GOT3 (cell line): Measurements from ENCODE around the gene FAM47E.

Experiments
- DNase-seq: peaks from one replicate; lab custom pipeline; 2025; ENCODE audit warnings: mixed read lengths; lab: John Stamatoyannopoulos, UW

The FAM47E gene, protein sequence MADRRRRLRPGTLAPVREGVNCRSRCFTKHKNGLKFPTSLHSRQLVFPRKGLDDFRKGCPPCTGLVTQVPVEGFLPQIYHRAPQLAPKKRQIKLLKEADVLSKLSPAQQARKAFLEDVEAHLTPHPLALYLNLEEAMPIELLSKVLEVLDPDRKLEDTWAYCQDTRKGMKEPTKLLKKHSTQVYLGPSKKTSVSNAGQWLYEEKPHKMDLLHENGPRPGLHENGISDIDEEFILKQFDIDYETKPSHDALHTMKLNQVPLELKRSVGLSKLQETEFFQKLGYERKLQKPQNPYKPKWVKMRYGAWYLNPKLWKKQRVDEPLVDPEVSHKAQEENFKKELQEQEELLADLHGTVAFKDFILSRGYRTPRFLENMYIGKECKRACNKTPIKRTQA

DNA sequence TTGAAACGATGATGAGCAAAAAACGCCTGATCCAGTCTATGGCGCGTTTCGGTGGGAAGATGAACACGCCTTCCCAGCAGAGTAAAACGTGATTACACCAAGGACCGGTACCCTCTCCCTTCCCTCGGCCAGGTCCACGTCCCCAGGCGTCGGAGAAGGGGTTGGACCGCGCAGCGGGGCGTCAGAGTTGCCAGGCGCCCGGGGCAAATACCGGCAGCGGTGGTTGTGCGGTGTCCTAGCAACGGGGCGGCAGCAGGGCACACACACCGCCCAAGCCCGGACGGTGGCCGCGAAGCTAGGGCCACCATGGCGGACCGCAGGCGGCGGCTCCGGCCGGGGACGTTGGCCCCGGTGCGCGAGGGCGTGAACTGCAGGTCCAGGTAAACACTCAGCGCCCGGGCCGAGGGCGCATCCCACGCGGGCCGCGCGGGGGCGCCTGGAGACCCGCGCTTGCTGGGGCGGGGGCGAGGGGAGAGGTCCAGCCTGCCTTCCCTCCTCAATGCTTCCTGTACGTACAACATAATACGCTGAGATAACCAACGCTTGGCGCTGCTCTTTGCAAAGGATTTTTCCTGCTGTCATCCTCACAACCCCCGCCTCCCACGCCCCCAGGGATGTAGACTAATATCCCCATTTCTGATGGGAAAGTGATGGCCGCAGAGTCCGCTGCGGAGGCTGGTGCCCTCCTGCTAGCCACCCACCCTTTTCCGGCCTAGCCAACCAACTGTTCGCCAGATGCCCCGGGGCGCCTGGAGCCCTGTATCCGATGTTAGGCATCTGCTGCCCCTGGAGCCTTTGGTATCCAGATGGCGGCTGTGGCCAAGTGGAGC, at the start of gene FAM47E:
Gene FAM47E, plus strand, starts transcription at position 281 of the 830 bp plus-strand sequence. Its CDS starts 26 bp downstream, at position 307.
- no peak for DNase-seq

DNA sequence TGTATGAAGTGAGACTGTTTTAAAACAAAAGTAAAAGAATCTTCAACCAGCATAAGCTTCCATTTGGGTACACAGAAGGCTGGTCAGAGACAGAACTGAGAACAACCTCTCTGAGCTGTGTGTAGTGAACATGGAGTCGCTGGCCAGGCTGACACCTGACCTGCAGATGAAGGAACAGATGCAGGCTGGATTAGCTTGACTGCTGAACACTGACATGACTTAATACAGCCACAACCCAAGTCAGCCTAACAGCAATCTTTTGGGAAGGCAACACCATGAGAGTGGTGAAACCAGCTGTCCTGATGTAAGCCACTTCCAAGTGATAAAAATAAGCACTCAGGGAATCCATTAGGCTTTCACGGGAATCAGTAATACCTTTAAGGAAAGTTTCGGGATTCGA, 48.0 kb upstream of the FAM47E start:
- no peak for DNase-seq

DNA sequence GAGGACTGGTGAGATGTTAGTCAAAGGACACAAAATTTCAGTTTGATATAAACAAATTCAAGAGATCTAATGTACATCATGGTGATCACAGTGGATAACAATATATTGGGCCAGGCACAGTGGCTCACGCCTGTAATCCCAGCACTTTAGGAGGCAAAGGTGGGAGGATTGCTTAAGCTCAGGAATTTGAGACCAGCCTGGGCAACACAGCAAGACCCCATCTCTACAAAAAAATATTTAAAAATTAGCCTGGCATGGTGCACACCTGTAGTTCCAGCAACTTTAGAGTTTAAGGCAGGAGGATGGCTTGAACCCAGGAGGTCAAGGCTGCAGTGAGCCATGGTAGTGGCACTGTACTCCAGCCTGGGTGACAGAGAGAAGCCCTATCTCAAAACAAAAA, 46.6 kb upstream of the FAM47E start:
- no peak for DNase-seq

DNA sequence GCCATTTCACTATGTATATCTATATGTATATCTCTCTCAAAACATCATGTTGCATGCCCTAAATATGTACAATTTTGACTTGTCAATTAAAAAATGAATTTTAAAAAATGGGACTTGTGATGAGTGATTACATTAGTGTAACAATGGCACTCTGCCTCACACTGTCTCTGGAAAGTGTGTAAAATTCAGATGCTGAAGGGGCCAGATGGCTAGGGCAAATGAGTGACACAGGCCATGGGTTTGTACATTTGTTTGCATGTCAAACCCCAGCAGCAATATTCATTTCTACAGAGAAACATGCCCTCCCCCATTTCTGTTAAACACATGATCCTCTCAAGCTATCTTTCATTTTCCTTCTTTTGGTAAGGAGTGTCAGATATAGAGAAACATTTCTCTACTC, 46.0 kb upstream of the FAM47E start:
- no peak for DNase-seq

DNA sequence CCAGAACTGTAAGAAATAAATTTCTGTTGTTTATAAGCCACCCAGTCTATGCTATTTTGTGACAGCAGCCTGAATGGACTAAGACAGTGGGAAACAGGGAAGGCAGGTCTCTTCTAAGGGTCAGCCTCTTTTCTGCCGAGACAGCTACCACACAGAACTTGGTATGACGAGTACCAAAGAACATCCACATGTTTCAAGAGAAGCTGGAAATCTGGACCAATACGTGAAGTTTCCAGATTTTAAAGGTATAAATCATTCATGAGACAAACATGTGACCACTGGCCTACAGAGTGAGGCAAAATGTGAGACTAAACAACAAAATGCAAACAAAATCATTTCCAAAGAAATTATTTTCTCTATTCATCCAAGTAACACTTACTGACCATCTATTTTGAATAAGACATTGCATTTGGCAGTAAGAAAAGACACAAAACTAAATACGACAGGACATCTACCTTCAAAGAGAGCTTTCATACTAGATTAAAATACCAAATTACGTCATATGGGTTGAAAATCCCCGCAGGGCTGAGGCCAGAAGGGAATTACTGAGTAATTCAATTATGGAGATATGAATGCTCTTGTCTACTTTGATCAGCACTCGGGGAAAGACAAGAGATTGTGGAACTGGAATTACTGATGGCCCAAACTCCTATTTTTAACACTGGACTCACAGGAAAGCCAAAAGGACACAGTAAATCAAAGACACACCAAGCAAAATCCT, 45.1 kb upstream of the FAM47E start:
- DNase-seq, result no peak

DNA sequence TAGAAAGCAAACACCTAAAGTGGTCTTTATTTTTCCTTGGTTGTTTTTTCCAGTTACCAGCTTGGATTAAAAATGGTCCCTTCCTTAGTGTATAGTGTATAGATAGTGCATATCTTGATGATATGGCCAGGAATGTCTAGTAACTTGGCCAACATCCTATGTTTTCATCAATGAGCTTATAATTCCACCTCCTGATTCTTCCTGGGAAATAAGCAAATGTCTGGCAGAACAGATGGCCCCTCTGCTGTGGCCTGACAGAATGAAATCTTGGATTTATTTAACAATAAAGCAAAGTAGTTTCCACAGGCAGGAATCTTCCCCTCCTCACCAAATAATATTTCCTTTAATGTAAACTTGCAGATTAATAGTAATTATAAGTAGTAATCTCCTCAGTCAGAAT, 44.0 kb upstream of the FAM47E start:
- DNase-seq, result no peak

DNA sequence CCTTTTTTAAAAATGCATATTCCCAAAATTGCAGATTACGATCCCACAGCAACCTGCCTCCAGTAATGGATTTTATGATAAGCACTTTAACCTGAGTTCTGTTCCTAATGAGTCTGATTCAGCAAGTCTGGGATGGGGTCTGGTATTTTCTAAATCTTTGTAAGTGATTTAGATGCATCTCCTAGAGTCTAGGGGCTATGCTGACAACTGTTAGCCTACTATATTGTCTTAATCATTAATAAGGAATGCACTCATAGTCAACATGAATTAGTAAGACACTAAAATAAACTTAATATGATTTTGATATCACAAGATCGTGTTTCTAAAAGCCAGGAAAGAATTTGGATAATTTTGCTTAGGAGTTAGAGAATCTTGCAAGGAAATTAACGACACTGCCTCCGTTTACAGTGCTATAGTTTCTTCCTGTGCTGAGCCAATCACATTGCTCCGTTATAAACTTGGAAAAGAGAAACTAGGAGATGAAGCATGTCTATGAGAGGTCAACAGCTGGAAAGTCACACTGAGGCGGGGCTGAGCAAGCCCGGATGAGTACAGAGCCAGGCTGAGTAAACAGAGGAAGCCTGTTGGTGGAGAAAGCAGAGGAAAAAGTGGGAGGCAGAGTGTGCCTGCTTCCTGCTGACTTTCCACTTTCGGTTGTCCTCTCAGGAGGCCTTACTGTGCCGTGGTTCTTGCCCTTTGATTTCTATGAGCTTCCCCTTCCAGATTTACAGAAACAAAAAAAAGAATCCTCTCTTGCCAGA, 43.3 kb upstream of the FAM47E start:
- no peak for DNase-seq

DNA sequence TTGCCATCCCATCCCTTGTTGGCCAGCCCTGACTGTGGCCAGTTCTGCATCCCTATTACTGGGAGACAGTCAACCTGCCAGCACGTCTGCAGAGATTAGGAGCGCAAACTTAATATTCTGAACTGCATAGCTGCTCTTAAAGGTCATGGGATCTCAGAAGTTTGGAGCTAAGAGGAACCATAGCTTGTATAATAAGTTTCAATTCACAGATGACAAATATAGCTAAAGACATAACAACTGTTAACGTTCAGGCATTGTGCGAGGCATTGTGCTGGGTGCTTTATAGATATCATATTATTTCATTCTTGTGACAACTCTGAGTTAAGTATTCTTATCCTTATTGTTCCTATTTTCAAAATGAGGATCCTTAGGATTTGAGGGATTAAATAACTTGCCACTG, 41.6 kb upstream of the FAM47E start:
- no peak for DNase-seq

DNA sequence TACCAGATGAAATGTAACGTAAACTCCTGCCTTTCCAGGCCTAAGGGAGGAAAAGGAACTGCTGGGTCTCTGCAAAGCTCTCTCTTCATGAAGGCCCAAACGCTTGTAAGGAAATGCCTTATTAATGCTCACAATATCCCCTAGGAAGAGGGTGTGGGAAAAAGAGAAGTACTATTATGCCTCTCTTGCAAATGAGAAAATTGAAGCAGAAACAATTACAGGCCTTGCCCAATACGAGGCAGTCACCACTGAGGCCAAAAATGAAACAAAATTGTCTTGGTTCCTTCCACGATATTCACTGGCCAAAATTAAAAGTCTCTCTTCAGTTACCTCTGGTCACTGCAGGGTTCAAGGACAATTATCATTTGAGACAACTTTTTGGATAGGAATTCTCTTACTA, 41.1 kb upstream of the FAM47E start:
- no peak for DNase-seq

DNA sequence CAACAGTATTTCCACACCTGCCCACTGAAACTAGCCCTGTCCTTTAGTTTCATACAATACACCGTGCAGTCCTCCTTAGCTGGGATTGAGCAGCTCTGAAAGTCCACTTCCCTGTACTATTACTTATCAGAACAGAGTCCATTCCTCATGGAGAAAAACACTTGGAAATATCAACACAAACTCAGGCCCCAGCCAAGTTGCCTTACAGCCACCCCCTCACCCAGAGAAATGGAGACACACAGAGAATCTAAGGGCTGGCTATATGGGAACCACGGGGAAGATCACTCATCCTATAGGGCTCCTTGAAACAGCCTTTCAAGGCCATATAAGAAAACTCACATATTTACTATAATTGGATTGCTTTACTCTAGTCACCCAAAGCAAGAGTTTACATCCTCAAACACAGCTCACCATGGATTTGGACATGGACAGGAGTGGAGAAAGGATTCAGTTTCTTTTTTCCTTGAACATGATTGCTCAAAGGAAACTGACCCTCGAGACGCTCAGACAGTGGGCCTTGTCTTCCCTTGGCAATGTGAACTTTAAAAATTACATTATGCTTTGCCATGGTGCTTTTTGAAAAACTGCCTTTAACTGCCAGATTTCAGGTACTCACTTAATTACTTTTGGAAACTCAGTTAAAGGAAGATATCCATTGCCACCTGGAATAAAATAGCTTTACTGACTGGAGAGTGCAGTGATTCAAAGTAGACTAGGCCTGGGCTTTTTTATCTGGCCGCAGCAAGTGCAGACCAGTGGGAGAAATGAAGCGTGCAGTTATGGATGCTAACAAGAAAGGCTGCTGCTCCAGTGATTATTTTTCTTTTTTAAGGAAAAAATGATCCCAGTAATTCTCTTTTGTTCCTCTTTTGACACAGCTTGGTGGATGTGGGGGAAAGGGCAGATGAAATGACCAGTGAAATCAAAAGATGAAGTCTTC, 39.5 kb upstream of the FAM47E start:
- no peak for DNase-seq

DNA sequence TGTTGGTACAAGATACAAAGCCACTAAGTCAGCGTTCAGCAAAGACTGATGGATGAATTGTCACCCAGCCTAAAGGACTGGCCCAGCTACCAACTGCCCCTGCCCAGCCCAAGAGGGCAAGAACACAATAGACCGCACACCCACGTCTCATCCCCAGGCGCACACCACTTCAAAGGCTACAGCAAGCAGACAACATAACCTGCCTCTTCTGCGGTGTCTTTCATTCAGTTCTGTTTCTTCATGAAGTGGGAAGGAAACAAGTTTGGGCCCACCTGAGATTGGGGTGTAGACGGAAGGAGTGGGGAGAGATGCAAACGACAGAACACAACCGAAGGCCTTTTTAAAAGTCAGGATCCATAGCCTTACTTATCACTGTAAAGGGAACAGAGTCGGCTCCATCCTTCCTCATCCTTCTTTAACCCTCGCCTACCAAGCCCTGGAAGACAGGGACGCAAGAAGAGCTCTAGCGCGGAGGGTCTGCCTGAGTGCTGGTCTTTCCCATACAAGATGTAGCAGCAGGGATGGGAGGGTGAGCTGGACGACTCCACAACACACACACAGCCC, 38.6 kb upstream of the FAM47E start:
- DNase-seq, result peak; percentile 5

DNA sequence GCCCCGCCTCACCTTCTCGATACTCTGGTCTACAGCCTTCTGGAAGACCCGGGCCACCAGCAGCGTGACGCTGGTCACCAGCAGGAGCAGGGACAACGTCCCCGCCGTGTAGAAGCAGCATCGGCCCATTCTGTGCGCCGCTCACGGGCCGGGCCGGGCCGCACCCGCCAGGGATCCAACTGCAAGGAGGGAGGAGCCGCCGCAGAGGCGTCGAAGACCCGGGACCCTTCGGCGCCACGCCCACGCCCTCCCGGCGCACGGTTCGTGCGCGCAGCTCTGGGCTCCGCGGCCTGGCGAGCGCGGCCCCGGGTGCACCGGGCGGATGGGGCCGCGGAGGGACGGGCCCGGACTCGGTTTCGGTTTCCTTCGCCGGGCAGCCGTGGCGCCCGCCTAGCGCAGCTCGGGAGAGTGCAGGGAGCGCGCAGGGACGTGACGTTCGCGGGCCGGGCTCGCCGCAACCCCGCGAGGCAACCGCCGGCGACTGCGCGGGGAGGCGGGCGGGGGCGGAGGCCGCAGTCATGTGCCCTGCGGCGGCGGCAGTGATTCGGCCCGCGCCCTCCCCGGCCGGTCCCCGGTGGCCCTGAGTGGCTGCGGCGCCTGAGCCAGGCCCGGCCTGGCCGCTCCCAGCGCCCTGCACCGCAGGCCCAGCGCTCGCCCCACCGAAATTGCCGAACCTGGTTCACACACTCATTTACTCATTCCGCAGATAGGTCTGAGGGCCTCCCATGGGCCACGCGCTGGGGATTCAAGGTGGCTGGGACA, 37.9 kb upstream of the FAM47E start, which contains the start of gene SCARB2:
Gene SCARB2, minus strand, starts transcription at position 410 of the 762 bp plus-strand sequence. Its CDS starts 281 bp downstream, at position 129.
- peak; percentile 50 for DNase-seq

DNA sequence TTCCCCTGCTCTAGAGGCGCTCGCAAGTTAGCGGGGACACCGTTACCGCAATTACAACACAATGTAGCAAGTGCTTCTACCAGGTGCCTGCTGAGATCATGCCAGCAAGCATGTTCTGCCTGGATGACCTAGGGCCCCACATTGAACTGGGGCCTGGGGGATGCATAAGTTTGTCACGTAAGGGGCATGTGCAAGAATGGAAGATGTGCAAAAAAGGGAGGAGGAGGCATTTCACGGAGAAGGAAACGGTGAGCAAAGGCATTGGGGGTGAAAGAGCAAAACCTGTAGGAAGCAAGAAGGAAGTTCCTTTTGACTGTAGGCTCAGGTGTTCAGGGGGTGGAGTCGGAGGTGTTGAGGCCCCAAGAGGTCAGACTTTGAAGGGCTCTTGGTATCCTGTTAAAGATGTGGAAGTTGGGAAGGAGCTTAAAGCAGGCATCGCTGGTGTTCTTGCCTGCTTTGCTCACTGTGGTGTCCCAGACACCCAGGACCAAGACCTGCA, 37.3 kb upstream of the FAM47E start:
- DNase-seq, result no peak

DNA sequence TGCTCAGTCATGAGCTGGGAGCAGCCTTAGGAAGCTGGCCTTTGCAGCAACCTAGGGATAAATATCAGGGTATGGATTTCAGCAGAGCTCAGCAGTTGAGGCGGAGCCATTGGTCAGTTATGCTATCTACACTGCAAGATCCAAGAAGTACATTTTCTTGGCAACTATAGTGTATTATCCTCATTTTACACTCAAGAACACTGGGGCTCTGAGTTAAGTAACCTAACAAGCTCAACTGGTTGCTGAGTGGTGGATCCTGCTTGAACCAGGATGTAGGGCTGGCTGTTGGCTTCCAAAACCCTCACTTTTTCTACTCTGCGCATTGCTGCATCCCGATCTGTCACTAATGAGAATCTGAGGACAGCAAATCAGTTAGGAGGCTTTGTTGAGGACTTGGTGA, 36.4 kb upstream of the FAM47E start:
- no peak for DNase-seq

DNA sequence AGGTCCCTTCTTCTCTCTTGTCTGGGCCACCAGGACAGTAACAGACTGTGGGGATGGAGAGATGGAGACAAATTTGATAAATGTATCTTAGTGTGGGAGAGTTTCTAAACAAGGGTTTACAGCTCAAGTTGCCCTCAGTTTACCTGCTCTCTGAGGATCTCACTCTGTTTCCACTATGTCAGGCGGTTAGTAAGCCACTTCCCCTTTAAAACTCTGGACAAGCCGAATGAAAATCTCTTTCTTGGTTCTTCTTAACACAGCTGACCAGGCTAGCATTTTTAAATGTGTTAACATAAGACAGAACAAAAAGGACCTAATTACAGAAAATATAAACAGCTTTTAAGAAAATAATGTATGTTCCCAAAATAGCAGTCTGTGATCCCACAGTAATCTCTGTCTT, 35.0 kb upstream of the FAM47E start:
- DNase-seq, result no peak

DNA sequence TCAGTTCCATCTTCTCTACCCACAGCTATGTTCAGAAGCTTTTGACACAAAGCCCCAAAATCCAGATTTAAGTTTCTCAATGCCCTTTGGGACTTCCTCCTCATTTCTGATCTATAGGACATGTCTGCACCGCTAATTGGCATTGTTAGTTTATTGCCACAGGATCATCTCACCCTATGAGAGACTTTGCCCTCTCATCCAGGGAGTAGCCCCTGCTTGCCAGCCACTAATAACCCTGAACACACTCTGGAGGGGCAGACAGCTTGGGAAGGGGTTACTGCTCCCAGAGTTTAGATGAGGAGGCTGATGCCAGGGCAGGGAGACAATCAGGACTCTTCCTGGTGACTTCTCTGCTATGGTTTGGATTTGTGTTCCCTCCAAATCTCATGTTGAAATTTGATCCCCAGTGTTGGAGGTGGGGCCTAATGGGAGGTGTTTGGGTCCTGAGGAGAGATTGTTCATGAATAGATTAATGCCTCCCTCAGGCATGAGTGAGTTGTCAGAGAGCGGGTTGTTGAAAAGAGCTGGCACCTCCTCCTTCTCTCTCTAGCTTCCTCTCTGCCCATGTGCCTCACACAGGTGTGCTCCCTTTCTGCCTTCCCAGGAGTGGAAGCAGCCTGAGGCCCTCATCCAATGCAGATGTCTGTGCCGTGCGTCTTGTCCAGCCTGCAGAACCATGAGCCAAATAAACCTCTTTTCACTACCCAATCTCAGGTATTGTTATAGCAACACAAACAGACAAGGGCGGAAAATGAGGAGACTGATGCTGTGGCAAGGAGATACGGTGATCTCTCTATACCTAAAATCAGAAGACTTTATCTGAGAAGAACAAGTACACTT, 34.3 kb upstream of the FAM47E start:
- no peak for DNase-seq

DNA sequence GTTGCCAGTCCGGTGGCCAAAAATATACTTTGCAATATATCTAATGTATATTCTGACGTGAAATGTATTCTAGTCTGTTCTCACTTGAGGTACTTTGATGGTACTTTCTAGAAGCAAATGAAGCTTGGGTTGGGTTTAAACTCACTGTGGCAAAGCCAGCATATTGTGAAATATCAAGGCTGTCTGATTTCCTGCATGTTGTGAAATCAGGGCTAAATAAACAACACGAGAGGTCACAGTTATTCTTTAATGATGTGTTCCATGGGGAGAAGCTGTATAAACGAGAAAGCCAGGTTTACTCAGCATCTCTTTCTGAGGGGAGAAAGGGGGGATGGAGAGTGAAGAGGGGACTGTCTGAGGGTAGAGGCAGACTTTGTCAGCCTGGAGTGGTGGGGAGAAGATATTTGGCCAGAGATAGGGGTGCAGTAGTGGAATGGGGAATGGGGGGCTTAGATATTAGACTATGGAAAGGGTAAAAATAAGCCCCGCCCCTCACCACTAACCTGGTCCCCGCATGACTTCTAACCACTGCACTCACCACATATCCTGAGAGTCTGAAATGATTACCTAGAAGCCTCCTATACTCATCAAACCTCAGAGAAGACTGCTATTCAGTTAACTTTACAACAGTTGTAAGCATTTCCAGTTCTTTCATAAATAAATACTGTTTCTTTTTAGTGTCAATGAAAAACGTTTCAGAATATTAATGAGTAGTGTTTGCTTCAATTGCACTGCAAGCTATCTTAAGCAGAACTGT, 32.0 kb upstream of the FAM47E start:
- DNase-seq, result no peak

DNA sequence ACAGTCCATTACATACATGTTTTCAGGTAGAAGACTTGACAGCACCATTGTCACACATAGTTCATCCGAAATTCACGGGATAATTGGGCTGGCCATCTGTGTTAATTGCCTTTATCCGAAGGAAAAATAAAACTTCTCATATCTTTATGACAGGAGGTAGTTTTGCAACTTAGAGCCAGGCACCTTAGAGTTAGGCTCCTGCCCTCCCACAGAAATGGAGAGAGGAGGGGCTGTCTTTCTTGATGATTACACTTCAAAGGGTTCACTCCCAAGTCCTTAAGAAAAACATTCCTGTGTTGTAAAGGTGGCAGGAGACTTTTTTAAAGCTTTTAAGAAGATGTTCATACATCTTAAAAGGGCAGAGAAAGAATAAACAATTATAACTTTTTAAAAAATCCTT, 27.4 kb upstream of the FAM47E start:
- DNase-seq, result no peak
